HL-60 (cell line): Measurements from ENCODE around the gene RNASE7.

Experiments used
- CTCF ChIP-seq: IDR thresholded peaks from one replicate; pipeline ENCODE4 v1.5.1; 2011; ENCODE audit warnings: low read length, control low read depth, inconsistent platforms; ENCODE audit not compliant: insufficient read depth
- POLR2AphosphoS5 ChIP-seq: IDR thresholded peaks from 2 replicates; pipeline ENCODE4 v1.6.1; 2012; ENCODE audit warnings: low read depth
- REST ChIP-seq: IDR thresholded peaks from 2 replicates; pipeline ENCODE4 v1.6.1; 2012; ENCODE audit warnings: low read depth; ENCODE audit not compliant: insufficient replicate concordance
- SPI1 ChIP-seq: IDR thresholded peaks from 2 replicates; pipeline ENCODE4 v1.6.1; 2012; ENCODE audit warnings: low read depth, mild to moderate bottlenecking, borderline replicate concordance

- TF ChIP-seq POLR2AphosphoS5 (no peak), REST (no peak), CTCF (no peak), SPI1 (no peak)
Measured at GRCh38 chr14:21032326-21033132, 9.6 kb upstream of the RNASE7 start.
